ENCODE data around the gene KLHL26.

Gene KLHL26

DNA sequence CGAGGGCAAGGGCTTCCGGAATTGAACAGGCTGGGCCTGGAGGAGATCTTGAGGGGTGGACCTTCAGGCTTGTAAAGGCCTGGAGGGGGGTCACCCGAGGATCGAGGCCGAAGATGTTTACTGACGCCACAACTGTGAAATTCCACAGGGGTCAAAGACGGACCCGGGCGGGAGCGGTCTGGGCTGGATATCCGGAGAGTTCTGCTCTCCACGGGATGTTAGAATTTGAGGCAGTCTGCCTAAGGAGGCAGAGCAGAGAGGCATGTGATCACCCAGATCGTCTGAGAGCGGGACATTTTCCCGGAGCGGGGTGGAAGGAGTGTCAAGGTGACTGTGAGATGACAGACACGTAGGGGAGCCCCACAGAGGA lies 13.2 kb downstream of the KLHL26 start:
- no peak for DNase-seq

DNA sequence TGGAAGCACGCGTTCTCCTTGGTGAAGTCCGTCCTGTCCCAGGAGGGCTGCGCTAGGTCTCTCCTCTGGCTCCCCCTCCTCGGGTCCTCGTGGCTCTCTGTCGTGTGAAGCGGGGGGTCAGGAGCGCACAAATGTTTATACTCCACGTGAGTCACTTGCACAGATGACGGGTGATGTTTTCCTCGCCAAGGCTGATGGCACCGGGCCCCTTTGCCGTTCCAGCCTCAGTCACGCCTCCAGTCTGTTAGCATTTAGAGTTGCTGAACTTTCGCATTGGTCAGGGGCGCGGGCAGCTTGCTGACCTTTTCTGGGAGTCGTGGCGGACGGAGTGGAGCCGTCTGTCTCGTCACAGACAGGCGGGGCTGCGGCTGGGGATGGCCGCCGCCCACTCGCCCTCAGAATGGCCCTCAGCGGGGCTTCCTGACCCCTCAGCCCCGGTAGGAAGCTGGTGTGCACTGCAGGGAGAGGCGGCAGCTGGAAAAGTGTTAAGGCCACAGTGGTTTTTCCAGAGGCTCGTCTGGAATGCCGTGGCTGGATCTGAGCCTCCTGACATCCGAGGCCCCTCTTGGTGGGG lies 13.7 kb downstream of the KLHL26 start:
- no peak for DNase-seq

DNA sequence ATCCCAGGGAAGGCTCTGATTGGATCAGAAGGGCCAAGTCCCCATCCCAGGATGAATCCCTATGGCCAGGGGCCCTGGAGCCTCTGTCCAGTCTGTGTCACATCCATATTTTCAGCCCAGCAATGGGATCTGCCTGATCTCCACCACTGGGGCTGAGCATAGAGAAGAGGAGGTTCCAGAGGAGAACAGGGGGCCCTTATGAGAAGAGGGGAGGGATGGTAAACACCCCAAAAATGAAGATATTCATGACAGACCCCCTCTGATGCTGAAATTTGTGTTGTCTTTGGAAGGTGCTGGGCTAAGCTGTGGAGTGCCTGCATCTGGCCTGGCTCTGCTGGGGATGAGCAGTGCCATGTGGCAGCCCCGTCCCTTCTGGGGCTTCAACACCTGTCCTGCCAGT lies 14.5 kb downstream of the KLHL26 start:
- DNase-seq, result no peak

DNA sequence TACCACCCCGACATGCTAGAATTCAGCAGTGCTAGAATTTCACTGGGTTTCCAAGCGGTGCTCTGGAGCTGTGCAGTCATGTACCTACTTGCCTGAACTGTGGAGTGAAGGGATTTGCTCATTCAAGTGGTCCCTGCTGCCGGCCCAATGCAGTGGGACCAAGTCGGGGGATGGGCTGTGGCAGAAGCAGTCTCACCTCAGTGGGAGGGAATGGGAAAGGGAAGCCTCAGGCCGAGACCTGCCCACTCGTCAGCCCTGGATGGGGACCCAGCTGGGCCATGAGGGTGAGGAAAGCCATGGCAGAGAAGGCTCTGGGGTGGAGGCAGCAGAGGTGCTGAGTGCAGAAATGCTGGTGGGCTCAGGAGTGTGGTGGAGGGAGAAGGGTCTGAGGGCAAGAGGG lies 14.9 kb downstream of the KLHL26 start:
- DNase-seq, result no peak

DNA sequence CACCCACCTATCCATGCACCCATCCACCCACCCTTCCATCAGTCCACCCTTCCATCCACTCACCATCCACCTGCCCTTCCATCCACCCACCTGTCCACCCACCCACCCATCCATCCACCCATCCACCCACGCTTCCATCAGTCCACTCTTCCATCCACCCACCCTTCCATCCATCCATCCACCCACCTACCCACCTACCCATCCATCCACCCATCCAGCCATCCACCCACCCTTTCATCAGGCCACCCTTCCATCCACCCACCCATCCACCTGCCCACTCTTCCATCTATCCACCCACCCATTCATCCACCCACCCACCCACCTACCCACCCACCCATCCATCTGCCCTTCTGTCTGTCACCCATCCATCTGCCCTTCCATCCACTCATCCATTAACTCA lies 17.0 kb downstream of the KLHL26 start:
- no peak for DNase-seq

DNA sequence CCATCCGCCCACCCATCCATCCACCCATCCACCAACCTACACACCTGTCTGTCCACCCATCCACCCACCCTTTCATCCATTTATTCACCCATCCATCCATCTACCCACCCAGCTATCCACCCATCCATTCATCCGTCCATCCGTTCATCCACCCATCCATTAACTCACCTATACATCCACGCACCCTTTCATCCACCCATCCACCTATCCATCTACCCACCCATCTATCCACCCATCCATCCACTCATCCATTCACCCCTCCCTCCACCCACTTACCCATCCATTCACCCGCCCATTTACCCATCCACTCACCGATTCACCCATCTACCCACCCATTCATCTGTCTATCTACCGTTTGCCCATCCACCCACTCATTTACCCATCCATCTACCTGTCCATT lies 17.6 kb downstream of the KLHL26 start:
- DNase-seq, result no peak

DNA sequence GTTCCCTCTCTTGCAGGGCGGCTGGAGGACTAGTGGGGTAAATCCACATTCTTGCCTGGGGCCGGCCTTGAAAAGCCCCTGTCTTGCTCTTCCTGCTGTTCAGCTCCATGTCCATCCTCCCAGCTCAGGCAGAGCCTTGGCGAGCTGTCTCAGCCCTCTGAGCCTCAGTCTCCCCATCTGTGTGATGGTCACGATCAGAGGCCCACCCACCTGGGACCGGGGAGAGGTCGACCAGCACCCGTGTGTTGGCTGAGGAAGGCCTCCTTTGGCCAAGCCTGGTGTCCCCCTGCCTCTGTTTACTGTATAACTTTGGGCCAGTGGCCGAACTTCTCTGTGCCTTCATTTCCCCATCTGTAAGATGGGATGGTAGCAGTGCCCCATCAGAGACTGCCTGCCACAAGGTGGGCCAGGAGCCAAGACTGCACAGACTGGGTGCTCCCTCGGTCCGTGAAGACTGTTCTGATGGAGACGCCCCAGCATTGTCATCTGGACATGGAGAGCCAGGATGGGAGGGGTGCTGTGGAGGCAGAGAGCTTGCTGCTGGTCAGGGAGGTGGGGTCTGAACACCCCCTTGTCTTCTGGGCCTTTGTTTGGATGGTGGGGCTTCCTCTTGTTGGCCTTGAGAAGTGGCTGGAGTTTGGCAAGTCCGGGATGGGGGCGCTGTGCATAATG lies 18.5 kb downstream of the KLHL26 start:
- DNase-seq, result no peak

DNA sequence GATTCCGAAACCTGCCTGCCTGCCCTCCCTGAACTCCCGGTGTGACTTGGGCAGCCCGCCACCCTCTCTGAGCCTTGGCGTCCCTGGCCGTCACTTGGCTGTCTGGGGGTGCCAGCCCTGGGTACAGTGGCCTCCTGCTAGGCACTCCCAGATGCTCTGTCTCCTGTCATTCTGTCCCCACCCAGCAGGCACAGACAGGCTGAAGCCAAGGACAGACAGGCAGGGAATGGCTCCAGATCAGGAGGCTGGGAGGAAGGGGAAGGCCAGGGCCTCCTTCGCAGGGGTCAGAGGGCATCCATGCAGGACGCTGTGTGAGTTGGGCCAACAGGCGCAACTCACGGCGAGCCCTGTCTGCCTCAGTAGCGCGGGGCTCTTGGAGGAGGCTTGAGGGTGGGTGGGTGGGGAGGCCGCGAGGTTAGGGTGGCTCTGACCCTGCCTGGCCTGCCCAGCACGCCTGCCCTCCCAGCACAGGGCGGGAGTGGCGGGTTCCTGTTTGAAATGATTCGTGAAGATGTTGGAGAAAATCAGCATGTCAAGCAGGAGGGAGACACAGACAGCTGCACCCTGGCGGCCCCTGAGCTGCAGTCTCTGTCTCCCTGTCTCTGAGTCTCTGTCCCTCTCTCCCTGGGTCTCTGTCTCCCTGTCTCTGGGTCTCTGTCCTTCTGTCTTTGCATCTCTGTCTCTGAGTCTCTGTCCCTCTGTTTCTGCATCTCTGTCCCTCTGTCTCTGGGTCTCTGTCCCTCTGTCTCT lies 19.7 kb downstream of the KLHL26 start:
- DNase-seq, result no peak

DNA sequence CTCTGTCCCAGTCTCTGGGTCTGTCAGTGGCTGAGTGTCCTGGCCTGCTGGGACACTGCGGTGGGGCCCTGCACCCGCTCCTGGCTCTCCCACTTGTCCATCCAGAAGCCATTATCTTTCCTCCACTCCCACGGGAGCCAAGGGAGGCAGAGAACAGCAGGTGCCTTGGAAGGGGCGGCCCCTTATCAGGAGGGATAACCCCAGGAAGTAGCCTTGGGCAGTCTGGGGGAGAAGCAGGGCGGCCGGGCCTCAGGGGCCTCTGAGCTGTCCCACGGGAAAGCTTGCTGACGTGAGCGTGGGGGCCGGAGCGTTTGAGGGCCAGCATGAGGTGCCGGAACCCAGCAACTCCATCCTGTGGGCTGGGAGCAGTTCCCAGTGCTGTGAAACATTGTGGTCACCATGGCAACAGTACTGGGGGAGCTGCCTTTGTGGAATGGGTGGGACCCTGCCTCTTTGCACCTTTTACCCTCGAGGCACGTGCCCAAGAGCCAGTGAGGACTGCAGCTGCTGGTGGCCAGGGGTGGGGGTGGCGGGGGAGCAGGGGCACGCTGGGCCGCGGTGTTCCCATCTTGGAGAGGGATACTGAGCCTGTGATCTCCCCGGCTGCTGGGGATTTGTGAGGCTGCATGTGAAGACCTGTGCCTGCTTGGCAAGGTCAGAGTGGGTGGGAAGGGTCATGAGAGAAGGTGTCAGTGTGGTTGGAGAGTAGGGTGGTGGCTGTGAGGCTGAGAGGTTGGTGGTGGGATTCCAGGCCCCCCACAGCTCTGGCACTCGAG lies 20.9 kb downstream of the KLHL26 start:
- DNase-seq, result no peak

DNA sequence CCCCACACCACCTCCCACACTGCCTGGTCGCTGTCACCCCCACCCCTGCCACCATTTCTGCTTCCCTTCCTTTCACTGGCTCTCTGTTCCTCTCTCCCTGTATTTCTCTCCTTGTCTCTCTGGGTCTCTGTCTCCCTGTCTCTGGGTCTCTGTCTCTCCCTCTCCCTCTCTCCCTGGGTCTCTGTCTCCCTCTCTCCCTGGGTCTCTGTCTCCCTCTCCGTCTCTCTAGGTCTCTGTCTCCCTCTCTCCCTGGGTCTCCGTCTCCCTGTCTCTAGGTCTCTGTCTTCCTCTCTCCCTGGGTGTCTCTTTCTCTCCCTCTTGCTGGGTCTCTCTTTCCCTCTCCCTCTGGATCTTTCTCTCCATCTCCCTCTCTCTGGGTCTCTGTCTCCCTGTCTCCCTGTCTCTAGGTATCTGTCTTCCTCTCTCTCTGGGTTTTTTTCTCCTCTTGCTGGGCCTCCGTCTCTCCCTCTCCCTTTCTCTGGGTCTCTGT lies 21.6 kb downstream of the KLHL26 start:
- DNase-seq, result no peak

DNA sequence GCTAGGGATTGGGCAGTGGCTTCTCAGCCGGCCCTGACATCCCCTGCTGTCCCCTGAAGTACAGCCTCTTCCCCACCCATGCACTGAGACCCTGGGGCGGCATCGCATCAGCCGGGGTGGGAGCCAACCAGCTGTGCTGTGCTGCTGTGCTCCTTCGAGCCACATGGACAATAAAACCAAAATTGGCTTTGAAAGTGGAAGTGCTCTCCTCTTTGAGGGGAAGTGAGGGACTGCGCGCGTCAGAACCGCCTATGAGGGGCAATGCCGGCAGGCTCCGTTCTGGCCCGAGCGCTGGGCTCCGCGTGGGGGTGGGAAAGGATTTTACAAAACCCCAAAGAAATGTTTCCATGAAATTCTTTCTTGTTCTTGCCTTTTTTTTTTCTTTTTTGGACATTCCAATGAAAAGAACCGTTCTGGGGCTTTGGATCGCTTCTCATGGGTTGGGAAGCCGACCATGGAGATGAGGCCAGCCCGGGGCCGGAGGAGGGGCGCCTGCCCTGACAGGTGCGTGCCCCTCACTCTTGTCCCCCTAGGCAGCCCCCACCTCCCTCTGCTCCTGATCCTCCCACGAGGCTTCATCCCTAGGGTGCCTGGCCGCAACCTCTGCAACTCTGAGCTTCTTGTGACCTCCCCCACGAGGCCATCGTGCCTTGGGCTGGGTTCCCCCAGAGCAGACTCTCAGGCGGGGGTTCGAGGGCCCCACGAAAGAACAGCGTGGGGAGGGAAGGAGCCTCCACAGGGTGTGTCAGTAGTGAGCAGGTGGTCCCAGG lies 22.6 kb downstream of the KLHL26 start:
- DNase-seq, result no peak

DNA sequence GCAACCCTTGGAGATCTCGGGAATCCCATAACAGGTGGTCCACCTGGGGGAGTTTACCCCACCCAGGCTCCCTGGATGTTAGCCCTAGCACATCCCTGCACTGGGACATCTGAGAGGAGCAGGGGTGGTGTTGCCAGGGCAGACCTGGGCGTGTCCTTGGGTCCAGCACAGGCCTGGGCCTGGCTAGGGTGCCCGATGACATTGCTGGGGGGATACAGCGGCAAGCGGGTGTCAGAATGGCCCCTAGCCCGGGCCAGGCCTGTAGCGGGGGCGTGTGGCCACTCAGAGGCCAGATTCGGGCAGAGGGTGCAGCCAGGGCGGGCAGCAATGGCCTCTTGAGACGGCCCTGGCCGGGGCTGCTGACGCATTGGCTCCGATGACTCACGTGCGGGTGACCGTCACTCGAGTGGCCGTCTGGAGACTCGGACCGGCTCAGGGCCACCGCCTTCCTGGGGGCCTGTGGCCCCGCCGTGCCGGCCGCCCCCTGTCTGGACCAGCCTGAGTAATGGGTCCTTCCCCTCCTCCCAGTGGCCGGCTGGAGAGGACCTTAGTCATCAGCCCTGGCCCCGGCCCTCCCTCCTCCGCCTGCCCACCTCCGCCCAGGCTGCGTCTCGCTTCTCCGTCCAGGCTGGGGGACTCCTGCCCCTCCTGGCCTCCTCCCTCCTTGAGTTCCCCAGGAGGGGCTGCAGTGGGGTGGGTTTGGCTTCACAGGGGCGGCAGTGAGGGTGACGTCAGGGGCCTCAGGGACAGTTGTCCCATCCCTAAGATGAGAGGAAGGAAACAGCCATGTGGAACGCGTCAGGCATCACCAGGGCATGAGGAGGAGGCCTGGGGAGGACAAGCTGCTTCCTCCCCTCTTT lies 23.5 kb downstream of the KLHL26 start:
- no peak for DNase-seq

DNA sequence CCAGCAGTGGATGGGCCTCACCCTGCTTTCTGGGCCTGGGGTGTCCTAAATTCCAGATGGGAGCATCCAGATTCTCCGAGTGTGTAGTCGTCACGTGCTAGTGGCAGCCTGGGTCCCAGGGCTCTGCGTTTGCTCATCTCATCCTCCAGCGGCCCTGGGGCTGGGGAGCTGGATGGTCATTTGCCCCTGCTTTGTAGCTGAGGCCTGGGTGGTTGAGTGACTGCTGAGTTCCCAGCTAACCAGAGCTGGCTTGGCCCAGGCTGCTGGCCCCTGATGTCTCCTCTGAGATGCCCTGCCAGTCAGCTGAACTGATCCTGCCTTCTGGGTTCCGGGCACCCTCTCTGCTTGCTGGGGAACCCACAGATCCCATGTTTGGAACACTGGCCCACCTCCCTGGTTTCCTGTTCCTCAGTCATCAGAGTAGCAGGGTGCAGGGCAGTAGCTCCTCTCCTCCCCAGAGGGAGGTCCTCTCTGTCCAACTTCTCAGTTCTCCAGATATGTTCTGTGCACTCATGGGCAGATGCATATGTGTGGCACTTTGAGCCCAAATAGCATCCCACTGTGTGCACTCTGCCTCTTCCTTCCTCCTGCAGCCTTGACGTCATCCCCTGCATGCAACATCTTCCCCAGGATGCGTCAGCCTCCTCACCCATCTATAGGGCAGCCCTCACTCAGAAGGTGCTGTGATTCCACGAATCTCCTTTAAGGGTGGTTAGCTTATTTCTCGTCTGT lies 24.3 kb downstream of the KLHL26 start:
- no peak for DNase-seq

DNA sequence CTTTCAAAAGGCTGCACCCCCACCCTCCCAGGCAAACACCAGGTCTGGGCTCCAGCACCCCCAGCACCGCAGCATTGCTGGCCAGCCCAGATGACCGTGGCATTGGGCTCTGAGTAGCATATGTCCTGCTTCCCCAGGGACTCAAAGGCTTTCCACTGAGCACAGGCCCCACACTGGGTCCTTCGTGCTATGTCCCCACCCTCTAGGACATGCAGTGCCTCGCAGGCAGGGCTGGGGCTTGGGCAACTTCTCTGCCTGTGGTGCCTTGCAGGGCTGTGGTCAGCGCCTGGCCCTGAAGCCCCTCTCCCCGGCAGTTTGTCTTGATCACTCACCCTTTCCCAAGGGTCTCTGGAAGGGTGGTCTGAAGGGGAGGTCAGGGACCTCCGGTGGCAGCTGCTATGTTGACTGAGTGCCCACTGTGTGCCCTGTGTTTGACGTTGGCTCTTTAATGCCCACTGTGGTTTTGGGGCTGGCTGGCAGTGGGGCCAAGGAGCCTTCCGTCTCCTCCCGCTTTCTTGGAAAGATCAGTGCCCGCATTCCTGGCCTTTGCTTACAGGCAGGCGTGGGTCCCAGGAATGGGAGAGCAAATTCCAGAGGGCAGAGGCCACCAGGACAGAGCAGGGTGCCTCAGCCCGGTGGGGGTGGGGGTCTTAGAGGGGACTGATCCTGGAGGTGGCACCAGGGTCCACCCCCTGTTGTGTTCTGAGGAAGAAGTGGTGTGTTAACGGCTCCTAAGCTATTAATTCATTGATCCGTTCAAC lies 26.3 kb downstream of the KLHL26 start:
- no peak for DNase-seq

DNA sequence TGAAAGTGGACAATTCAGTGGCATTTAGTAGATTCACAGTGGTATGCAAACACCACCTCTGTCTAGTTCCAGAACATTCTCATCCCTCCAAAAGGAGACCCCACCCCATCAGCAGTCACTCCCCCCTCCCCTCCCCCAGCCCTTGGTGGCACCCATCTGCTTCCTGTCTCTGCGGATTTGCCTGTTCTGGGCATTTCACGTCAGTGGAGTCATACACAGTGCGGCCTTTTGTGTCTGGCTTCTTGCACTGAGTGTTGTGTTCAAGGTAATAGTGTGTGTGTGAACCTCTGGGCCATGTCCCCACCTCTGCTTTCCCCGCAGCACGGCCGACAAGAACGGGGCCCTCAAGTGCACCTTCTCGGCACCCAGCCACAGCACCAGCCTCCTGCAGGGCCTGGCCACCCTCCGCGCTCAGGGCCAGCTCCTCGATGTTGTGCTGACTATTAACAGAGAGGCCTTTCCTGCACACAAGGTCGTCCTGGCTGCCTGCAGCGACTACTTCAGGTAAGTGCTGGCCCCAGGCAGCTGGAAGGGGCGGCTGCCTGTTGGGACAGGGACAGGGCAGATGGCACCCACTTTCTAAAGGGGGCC lies 27.2 kb downstream of the KLHL26 start:
- DNase-seq, result no peak

DNA sequence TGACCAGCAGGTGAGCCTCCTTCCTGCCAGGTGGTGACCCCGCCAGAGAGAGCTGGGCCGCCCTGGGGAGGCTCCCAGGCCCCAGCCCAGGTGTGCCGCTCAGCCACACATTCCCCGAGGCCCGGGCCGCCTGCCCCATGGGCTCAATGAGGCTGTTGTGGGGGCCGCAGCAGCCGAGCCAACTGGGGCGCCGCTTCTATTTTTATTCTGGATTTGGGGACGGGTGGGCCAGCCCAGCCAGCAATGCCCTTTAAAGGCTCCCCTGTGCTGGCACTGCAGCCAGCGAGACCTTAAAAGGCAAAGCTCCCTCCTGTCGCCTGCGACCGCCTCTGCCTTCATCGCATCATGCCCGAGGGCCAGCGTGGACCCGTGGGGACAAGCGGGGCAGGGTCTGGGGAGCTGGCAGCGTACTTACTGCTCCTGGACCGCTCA lies 29.0 kb downstream of the KLHL26 start:
- DNase-seq, result no peak

DNA sequence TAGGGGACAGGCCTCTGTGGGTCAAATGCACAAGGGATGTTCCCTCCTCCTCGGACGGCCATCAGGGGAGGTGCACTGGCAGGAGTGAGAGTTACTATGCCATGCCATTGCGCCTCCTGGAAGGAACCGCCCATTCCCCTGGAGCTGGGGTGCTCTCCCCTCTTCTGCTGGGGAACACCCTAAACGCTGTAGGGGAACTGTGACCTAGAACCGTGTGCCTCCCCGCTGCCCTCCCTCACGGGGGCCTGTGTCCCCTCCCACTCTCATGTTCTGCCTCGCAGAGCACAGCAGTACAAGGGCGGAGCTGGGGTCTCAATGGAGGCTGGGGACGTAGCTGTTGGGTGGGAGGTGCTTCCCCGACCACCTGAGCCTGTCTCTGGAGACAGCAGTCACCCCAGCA lies 29.5 kb downstream of the KLHL26 start:
- DNase-seq, result no peak

DNA sequence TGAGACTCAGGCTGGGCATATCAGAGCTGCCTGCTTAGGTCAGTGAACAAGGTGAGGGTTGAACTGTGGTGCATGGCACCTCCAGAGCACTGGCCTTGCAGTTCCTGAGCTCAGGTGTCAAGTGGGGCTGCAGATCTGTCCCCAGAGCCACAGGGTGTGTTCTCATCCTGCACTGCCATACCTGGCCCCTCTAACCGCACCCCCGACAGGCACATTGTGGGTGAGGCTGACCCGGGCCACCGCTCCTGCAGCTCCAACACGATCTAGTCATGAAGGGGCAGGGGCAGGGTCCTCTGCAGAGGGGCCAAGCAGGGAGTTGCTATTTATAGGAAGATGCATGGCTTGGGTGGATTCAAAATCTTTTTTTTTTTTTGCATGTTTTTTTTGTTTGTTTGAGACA lies 30.0 kb downstream of the KLHL26 start:
- no peak for DNase-seq

DNA sequence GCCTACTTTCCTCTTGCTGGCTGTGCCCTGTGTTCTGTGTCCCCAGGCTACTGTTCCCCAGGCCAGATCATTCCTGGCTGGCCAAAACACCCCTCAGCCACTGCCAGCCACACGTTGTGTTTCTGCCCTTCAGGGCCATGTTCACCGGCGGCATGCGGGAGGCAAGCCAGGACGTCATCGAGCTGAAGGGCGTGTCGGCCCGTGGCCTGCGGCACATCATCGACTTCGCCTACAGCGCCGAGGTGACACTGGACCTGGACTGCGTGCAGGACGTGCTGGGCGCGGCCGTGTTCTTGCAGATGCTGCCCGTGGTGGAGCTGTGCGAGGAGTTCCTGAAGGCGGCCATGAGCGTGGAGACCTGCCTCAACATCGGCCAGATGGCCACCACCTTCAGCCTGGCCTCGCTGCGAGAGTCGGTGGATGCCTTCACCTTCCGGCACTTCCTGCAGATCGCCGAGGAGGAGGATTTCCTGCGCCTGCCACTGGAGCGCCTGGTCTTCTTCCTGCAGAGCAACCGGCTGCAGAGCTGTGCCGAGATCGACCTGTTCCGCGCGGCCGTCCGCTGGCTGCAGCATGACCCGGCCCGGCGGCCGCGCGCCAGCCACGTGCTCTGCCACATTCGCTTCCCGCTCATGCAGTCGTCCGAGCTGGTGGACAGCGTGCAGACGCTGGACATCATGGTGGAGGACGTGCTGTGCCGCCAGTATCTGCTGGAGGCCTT lies 30.9 kb downstream of the KLHL26 start:
- no peak for DNase-seq

Measured in stimulated activated naive CD4-positive, alpha-beta T cell treated with Interleukin-2 at 50 U/mL for 16 hours (primary cell).